Measurements from ENCODE around the gene IRX4.
"Not testable (repeated sequence)": the region's sequence is repeated elsewhere in the genome, so short reads cannot be mapped to it uniquely, and the experiment has no call there.

The IRX4 gene

GRCh38 chr5:1846583-1846982, 36.1 kb downstream of the IRX4 start:
- no peak for DNase-seq (ENCODE audit: low read depth)
- TF ChIP-seq, protein P1, sequence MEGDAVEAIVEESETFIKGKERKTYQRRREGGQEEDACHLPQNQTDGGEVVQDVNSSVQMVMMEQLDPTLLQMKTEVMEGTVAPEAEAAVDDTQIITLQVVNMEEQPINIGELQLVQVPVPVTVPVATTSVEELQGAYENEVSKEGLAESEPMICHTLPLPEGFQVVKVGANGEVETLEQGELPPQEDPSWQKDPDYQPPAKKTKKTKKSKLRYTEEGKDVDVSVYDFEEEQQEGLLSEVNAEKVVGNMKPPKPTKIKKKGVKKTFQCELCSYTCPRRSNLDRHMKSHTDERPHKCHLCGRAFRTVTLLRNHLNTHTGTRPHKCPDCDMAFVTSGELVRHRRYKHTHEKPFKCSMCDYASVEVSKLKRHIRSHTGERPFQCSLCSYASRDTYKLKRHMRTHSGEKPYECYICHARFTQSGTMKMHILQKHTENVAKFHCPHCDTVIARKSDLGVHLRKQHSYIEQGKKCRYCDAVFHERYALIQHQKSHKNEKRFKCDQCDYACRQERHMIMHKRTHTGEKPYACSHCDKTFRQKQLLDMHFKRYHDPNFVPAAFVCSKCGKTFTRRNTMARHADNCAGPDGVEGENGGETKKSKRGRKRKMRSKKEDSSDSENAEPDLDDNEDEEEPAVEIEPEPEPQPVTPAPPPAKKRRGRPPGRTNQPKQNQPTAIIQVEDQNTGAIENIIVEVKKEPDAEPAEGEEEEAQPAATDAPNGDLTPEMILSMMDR (IDR thresholded peaks at IDR 0.05; ENCODE audit: insufficient read depth, low read depth, low read length, missing control alignments) = no peak
- H3K4me3 ChIP-seq (ENCODE audit: low read depth, low read length) = no peak overlapping the region

- no peak for DNase-seq (ENCODE audit: low read depth)
- TF ChIP-seq, protein P1 (IDR thresholded peaks at IDR 0.05; ENCODE audit: insufficient read depth, low read depth, low read length, missing control alignments) = no peak
- H3K4me3 ChIP-seq (ENCODE audit: low read depth, low read length) = no peak overlapping the region
These were observed 37.0 kb downstream of the IRX4 start for GRCh38 chr5:1845696-1846095.

DNA sequence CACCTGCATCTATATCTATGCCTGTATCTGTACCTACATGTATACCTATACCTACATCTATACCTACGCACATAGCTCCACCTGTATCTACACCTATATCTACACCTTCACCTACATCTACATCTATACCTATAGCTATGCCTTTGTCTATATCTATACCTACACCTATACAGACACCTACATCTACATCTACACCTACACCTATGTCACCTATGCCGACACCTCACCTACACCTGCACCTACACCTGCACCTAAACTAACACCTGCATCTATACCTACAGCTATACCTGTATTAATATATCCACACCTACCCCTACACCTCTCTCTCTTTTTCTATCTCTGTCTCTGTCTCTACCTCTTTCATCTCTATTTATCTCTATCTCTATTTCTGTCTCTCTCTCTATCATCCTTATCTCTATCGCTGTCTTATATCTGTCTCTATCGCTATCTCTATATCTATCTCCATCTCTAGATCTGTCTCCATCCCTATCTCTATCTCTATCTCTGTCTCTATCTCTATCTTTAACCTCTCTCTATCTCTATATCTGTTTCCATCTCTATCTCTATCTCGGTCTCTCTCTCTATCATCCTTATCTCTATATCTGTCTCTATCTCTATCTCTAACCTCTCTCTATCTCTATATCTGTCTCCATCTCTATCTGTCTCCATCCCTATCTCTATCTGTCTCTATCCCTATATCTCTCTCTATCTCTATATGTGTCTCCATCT, 37.9 kb downstream of the IRX4 start:
- TF ChIP-seq, protein P1 (IDR thresholded peaks at IDR 0.05; ENCODE audit: insufficient read depth, low read depth, low read length, missing control alignments) = no peak
- no peak for DNase-seq (ENCODE audit: low read depth)
- H3K4me3 ChIP-seq (ENCODE audit: low read depth, low read length) = no peak overlapping the region

GRCh38 chr5:1843761-1844160, 39.0 kb downstream of the IRX4 start:
- not testable (repeated sequence) for DNase-seq (ENCODE audit: low read depth)

GRCh38 chr5:1842004-1842819, 40.5 kb downstream of the IRX4 start:
- TF ChIP-seq, protein P1 (IDR thresholded peaks at IDR 0.05; ENCODE audit: insufficient read depth, low read depth, low read length, missing control alignments) = no peak
- no peak for DNase-seq (ENCODE audit: low read depth)
- H3K4me3 ChIP-seq (ENCODE audit: low read depth, low read length) = no peak overlapping the region

More at GRCh38 chr5:1843761-1844160, 39.0 kb downstream of the IRX4 start:
- not testable (repeated sequence) for H3K4me3 ChIP-seq (ENCODE audit: low read depth, low read length)

GRCh38 chr5:1840741-1841521, 41.8 kb downstream of the IRX4 start:
- TF ChIP-seq, protein P1 (IDR thresholded peaks at IDR 0.05; ENCODE audit: insufficient read depth, low read depth, low read length, missing control alignments) = no peak
- no peak overlapping the region for H3K4me3 ChIP-seq (ENCODE audit: low read depth, low read length)
- DNase-seq (ENCODE audit: low read depth) = no peak

DNA sequence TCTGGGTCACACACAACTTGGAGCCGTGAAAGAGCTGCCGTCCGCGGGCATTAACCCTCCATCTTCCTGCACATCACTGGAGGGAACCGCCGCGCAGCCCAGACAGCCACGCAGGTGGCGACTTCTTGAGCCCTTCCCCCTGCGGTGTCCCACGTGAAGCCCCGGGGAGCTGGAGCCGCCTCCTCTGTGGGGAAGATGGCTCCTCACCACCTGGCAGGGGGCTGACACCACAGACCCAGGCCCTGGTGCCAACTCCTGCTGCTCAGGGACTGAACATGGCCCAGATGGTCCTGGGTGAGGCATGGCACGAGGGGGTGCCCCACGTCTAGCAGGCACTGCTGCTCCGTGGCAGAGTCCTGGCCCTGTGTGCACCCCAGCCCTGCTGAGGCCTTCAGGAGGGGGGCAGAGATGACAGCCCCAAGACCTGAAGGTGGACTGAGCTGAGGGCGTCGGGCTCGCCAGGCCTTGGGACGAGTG, 42.6 kb downstream of the IRX4 start:
- no peak overlapping the region for H3K4me3 ChIP-seq (ENCODE audit: low read depth, low read length)
- no peak for DNase-seq (ENCODE audit: low read depth)
- TF ChIP-seq, protein P1 (IDR thresholded peaks at IDR 0.05; ENCODE audit: insufficient read depth, low read depth, low read length, missing control alignments) = no peak
